ENCODE measurements around the gene FOXP1. TPM values are rescaled to one million over a fixed set of nuclear protein-coding genes. Genes with fewer than 3 reads are reported as not detected.

Gene FOXP1
- total and polyA plus RNA-seq, 2 of the 8 experiments (the other 6 are each of a cell fraction or from before 2014, with no cell fraction given): 13.9 to 25.4 TPM

GRCh38 chr3:71069797-71070196, 513.7 kb downstream of the FOXP1 start:
- no peak overlapping the region for H2BK15ac ChIP-seq (ENCODE audit: low read length)
- peak; percentile 50 for FAIRE-seq
- no peak for TF ChIP-seq PHF8 (conservative IDR thresholded peaks at IDR 0.05; ENCODE audit: low read depth, low read length)
- no peak for TF ChIP-seq TEAD4 (IDR thresholded peaks at IDR 0.05; ENCODE audit: low read depth, low read length)
- TF ChIP-seq HDAC6 (IDR thresholded peaks at IDR 0.05; ENCODE audit: low read depth, low read length): no peak
- TF ChIP-seq RAD21 (IDR thresholded peaks at IDR 0.05 in 1 of 2, conservative IDR thresholded peaks at IDR 0.05 in 1 of 2; ENCODE audit: low read depth in 2 of 2, low read length in 2 of 2): peak; percentile 75 to 82
- TF ChIP-seq MAFK (IDR thresholded peaks at IDR 0.05; ENCODE audit: low read depth, low read length): no peak
- peak; percentile 52 to 71 (median 69) for TF ChIP-seq CTCF (IDR thresholded peaks at IDR 0.05; ENCODE audit: control extremely low read depth in 1 of 3, insufficient read depth in 1 of 3, low read depth in 1 of 3, low read length in 3 of 3)
- TF ChIP-seq SIN3A (conservative IDR thresholded peaks at IDR 0.05 in 1 of 2, IDR thresholded peaks at IDR 0.05 in 1 of 2; ENCODE audit: low read depth in 1 of 2, low read length in 2 of 2): peak; percentile 48 to 62; a peak in 1 of 4 replicates
- TF ChIP-seq RNF2 (IDR thresholded peaks at IDR 0.05; ENCODE audit: borderline replicate concordance, low read depth, low read length, missing control alignments, poor library complexity, severe bottlenecking): no peak

More at GRCh38 chr3:71069797-71070196, 513.7 kb downstream of the FOXP1 start:
- H2AFZ ChIP-seq (ENCODE audit: low read length): no peak overlapping the region
- no peak overlapping the region for H3K9ac ChIP-seq (replicated peaks in 1 of 4; ENCODE audit: extremely low read depth in 1 of 4, low read depth in 3 of 4, low read length in 3 of 4)
- H3K79me2 ChIP-seq (ENCODE audit: control insufficient read depth in 1 of 2, insufficient read depth in 2 of 2, low read length in 2 of 2): 0 out of 4 replicates have a peak, but pooled peaks cover 0 to 4% of the 10 kb centered on the region in 2 experiments
- H2BK5ac ChIP-seq (ENCODE audit: low read depth, low read length): no peak overlapping the region
- H3K4me2 ChIP-seq (ENCODE audit: insufficient read depth in 1 of 2, low read depth in 2 of 2, low read length in 2 of 2): no peak overlapping the region
- no peaks in the 10 kb centered on the region for H3K9me3 ChIP-seq (ENCODE audit: insufficient read depth in 2 of 2, low read depth in 1 of 2, low read length in 1 of 2)
- H3K23ac ChIP-seq (ENCODE audit: insufficient read length): no peak overlapping the region
- H3K4me1 ChIP-seq (replicated peaks in 1 of 4; ENCODE audit: control insufficient read depth in 3 of 4, insufficient read depth in 4 of 4, low read length in 3 of 4): peaks cover 2 to 24% (median 10%) of the 10 kb centered on the region in 4 experiments; a peak in 6 of 7 replicates
- H2BK20ac ChIP-seq (ENCODE audit: low read length): no peak overlapping the region
- H4K91ac ChIP-seq (replicated peaks; ENCODE audit: insufficient read length, low read length): no peak overlapping the region
- H3K36me3 ChIP-seq (ENCODE audit: control insufficient read depth in 2 of 4, insufficient read depth in 4 of 4, low read length in 3 of 4): no peaks in the 10 kb centered on the region
- no peak overlapping the region for H3K4me3 ChIP-seq (ENCODE audit: extremely low read depth in 1 of 4, insufficient read depth in 2 of 4, low read depth in 3 of 4, low read length in 4 of 4)
- no peaks in the 10 kb centered on the region for H3K79me1 ChIP-seq (ENCODE audit: low read depth, low read length)
- no peak overlapping the region for H2BK12ac ChIP-seq (ENCODE audit: low read depth, low read length)
- no peak overlapping the region for H3K27ac ChIP-seq (ENCODE audit: low read depth, low read length)
- H4K20me1 ChIP-seq (replicated peaks in 1 of 2; ENCODE audit: control insufficient read depth in 1 of 2, insufficient read depth in 2 of 2, low read length in 2 of 2): no peaks in the 10 kb centered on the region
- no peak overlapping the region for H4K5ac ChIP-seq (ENCODE audit: insufficient read length, low read depth, low read length)
- POLR2A ChIA-PET (ENCODE audit: partially characterized antibody): no interaction called here
- no peak overlapping the region for H2AK5ac ChIP-seq (ENCODE audit: low read depth, low read length)
- peak in 1 of 2 experiments; percentile 57 for DNase-seq (ENCODE audit: low read depth in 1 of 2, low spot score in 2 of 2)
- H3K4ac ChIP-seq (replicated peaks; ENCODE audit: insufficient read length, low read depth, low read length): no peak overlapping the region
- no peaks in the 10 kb centered on the region; a peak in 1 of 7 replicates for H3K27me3 ChIP-seq (replicated peaks in 1 of 4; ENCODE audit: control insufficient read depth in 3 of 4, extremely low read depth in 1 of 4, insufficient read depth in 3 of 4, low read length in 3 of 4)
- WGBS, 2 experiments (ENCODE audit: extremely low coverage in 1 of 2, insufficient coverage in 1 of 2, insufficient read length in 1 of 2, insufficient replicate concordance in 2 of 2, low coverage in 1 of 2, low lambda C conversion rate in 2 of 2, missing lambda C conversion rate in 1 of 2): 70% methylated on average over 4 of the region's 4 CpGs; no CpG with 5 or more reads in 1 of the 2 experiments
- 0 out of 2 replicates have a peak overlapping the region, but pooled peaks have one; percentile 3 for H3K18ac ChIP-seq (ENCODE audit: extremely low read depth, low read length)
- H2BK120ac ChIP-seq (replicated peaks; ENCODE audit: low read depth, low read length): no peak overlapping the region
- CTCF ChIA-PET (ENCODE audit: partially characterized antibody): interaction anchor here (0.6 to 2.1 kb wide), 15 partner anchors 13 to 1105 kb away, joined by 3 to 6 read pairs (median 3); no protein-coding TSS in a partner anchor
- H3K23me2 ChIP-seq (ENCODE audit: low read depth, low read length): peaks cover 5% of the 10 kb centered on the region; the same call in 1 of the 2 replicates
- H4K8ac ChIP-seq (ENCODE audit: extremely low read depth, insufficient read depth, low read length): no peak overlapping the region
- no peak overlapping the region for H3K14ac ChIP-seq (ENCODE audit: insufficient read length)
- H3K56ac ChIP-seq (replicated peaks; ENCODE audit: insufficient read length, low read depth, low read length): no peak overlapping the region

All from H1 (cell line).